DMS153 treated with DMSO at 0.1 percent for 48 hours (cell line): ENCODE measurements around the gene AKAP6.
A peak's percentile ranks its signal among the peaks of the same experiment; 100 is the strongest.

ENCODE experiments used
- DNase-seq: peaks from one replicate; lab custom pipeline; 2025; ENCODE audit not compliant: unreplicated experiment; lab: John Stamatoyannopoulos, UW

The AKAP6 gene

GRCh38 chr14:32330351-32331111 is 1.4 kb downstream of the AKAP6 start:
- DNase-seq: peak; percentile 16

DNA sequence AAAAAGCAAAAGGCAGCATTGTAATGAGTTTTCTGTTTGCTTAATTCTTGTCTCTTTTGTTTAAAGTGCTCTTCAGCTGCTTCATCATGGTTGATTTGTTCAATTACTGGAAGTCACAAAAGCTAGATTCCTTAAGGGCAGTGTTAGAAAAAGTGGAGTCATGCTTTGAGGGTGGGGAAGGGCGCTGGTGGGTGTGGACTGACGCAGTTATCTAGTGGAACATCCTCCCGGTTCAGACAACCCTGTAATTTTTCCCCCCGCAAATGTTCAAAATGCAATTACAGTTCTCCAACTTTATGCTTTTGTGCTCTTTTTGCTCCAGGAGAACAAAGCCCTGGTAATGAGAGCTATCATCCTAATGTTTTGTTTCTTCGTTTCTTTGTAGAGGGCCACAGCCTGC is 2.1 kb downstream of the AKAP6 start:
- no peak for DNase-seq

DNA sequence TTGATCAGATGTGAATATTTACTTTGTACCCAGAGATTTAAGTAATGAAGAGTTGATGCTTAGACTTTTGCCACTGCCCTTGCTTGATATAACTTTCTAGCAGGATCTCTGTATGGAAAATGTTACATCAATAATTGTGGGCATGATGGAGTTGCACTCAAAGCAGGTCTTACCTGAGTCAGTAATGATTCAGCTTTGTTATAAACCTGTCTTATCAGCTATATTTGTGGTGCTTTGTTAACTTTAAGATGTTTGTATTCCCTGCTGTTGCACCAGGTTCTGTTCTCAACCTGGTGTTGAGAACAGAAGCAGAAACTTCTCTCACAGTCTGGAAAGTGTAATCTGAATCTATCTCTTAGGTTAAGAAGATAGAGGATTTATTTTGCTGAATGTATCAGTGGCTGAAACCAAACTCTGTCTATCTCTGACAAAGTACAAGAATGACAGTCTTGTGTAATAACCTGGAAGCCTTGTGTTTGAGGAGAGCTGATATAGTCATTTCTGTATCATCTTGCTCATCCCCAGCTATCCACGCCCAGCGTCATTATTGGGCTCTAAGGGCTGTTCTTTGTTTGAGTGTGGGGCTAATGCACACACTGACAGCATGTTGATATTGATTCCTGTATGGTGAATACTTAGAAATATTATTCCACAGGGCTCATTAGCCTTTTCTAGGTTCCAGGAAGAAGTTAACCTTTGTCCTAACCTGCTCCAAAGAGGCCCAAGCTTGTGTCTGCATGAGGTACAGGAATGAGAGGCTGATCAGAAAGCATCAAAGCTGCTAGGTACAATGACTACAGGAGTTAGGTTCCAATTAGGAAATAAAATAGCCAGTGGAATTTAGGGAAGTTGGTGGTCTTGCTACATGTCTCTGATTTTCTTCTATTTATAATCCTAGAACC is 3.6 kb downstream of the AKAP6 start:
- no peak for DNase-seq

DNA sequence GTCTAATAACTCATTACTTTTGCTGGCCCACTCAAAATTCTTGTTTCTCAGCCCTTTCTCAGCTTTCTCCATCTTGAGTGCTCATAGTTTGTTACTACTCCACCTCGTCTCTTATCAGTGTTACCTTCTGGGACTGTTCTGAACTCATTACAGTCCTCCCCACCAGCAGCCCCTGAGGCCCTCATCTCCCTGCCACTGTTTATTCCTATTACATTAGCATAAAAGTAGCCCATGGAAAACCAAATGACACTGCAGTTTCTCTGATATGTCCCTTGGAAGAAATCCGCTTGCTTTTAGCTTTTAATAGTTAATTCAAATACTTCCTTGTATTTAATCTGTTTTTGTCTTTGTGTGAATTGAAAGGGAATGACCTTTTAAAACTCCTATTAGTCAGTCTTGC is 7.6 kb downstream of the AKAP6 start:
- no peak for DNase-seq

DNA sequence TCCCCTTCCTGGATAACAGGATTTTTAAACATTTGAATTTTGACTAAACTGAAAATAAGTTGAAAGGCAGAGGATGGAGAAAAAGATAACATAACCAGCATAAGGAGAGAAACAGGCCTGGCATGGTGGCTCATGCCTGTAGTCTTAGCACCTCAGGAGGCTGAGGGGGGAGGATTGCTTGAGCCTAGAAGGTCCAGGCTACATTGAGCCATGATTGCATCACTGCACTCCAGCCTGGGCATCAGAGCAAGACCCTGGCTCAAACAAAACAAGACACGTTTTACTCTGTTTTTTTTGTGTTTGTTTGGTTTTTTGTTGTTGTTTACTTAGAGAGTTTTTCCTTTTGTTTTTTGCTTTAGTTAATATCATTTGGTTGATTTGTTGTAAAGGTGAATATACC is 8.7 kb downstream of the AKAP6 start:
- no peak for DNase-seq

GRCh38 chr14:32339188-32339587 is 10.1 kb downstream of the AKAP6 start:
- no peak for DNase-seq

DNA sequence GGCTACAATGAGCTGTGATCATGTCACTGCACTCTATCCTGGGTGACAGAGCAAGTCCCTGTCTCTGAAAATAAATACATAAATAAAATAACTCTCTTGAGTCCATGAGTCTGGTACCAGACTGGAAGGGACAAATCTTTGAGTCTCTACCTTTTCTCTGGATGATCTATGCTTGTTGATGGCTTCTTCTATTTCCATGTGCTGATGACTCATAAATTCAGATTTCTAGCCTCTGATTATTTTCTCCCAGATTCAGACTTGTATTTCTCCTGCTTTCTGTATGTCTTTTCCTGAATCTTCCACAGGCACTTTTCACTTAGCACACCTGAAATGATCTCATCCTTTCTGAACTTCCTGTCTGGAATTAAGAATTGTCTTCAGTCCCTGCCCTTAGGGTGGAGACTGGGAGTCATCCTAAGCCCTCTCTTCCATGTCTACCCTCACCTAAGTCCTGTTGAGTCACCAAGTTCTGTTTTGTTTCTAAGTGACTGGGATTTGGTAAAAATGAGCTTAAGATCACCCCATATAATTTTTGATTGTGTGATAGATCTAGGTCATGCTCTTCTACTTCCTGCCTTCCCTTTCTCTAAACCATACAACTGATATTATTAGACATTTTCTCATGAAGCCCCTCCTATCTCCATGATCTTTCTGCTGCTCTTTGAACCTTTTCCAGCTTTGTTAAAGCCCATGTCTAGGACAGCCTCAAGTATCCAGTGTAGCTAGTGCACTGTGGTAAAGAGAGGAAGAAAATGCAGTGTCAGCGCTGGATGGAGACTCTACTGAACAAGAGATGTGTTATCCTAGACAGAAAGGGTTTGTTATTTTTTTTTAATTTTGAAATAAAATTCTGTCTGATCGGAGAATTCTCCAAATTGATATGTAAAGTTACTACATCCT is 13.1 kb downstream of the AKAP6 start:
- no peak for DNase-seq

DNA sequence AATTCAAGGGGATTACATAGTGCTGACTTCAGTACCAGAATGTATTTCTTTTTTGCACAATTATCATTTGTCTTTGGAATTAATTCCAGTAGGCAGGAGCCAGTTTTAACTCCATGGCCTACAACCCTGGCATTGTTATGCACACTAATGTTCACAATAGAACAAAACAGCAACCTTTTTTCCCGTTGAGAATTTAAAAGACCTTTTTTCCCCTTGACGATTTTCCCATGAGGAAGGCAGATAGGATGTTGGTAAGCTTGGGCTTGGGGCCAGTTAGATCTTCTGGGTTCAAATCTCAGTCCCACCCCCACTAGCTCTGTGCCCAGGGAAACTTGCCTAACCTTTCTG is 13.7 kb downstream of the AKAP6 start:
- DNase-seq: no peak

- DNase-seq: no peak
Measured at GRCh38 chr14:32343926-32344430, 14.9 kb downstream of the AKAP6 start.

DNA sequence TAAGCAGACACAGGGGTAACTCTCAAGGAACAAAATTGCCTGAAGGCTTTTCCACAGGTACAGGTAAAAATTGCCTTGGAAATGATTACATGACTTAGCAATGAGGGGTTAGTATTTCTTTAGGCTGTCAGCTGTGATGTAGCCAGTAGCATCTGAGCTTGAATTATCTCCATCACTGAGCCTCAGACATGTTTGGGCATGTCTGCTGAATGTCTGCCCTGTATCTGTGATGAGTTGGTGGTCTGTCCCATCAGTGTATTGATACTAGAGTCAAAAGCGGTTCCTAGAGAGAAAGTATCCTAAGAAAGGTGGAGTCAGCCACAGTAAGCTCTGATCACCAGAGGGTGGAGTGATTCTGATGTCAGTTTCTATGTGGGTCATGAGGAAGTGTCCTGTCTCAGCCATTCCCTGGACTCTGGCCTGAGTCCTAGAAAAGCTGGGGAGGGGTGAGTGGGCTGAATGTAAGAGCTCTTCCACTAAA is 16.3 kb downstream of the AKAP6 start:
- DNase-seq: no peak

DNA sequence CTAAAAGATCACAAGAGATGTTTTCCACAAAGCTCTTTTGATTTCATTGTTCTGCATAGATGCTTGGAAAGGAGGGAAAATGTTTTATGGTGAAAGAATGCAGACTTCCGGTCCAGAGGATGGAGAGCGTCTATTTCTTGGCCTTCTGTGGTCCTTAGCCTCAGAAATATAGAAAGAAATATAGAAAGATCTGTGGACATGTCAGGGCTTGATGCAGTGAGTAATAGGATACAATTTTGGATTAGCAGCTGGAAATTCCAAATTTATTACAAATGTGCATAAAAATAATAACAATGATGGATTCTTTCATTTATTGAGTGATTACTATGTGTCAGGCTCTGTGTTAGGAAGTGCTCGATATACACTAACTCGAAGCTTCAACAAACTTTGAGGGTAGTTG is 20.2 kb downstream of the AKAP6 start:
- DNase-seq: no peak

GRCh38 chr14:32350020-32350419 is 20.9 kb downstream of the AKAP6 start:
- no peak for DNase-seq

DNA sequence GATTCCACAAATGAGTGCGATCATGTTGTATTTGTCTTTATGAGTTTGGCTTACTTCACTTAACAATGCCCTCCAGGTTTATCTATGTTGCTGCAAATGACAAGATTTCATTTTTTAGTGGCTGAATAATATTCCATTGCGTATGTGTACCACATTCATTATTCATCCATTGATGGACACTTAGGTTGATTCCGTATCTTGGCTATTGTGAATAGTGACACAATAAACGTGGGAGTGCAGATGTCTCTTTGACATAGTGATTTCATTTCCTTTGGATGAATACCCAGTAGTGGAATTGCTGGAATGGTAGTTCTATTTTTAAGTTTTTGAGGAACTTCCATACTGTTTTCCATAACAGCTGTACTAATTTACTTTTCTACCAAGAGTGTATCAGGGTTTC is 23.5 kb downstream of the AKAP6 start:
- no peak for DNase-seq

DNA sequence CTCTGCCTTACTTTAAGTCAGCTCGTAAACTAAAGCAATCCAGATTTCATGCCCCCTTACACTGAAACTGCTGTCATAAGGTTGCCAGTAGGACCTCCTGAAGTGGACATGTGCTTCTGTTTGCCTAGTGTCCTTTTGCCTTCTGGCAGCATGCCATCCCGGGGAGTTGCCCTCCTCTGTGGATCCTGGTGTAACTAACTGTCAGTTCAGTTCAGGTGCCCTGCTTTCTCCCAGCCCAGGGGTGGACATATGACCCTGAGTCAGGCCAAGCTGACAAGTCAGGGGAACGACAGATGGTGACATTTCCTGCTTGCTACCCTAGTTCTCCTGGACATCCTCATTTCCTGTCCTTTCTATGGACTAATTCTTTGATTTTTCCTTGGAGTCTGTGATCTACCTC is 25.6 kb downstream of the AKAP6 start:
- DNase-seq: no peak

- no peak for DNase-seq
Measured at GRCh38 chr14:32358781-32359180, 29.7 kb downstream of the AKAP6 start.

DNA sequence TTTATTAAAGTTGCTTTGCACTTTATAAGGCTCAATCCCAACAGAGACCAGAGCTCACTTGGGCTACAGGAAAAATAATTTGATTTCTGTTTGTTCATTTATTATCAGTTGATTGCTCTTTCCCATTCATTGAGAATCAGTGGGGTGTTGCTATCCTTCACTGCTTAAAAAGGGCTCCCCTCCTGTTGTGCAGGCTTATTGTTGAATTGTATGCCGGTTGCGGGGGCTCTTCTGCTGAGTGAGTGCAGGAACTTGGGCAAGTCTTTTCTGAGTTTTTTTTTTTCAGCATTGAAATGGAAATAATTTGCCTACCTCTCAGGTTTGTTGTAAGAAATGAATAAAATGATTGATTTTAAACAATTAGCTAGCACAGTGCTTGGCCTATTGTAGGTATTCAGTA is 32.6 kb downstream of the AKAP6 start:
- DNase-seq: no peak

DNA sequence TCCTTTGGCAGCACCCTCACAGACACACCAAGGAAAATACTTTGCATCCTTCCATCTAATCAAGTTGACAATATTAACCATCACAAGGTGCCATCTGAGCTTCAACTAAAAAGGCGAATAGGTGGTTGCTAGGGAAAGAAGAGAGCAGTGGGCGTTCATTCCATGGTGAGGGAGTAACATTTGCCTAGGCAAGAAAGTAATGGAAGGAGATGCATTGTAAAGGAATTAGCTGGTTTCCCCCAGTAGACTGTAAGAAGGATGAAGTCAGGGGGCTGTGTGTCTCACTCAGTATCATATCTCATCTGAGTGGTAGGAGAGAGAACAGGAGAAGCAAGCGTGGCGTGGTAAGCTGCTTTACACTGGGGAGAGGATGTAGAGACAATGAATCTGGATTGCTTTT is 34.7 kb downstream of the AKAP6 start:
- DNase-seq: no peak

DNA sequence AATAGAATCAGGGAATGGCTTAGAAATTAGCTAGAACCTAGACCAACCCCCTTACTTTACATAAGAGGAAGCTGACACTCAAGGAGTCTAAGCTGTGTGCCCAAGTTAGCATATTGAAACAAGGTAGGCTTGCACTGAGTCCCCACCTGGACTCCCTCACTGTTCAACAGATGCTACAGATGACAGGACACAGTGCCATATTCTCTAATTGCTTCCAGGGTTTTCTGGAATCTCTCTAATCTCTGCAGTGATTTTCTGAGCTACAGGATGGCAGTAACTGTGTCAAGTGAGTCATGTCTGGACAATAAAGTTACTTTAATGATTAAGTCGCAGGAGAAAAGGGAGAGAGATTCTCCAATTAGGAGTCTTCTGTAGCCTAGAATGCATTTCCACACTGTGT is 35.8 kb downstream of the AKAP6 start:
- DNase-seq: no peak

GRCh38 chr14:32366256-32366879 is 37.3 kb downstream of the AKAP6 start:
- peak; percentile 6 for DNase-seq

- no peak for DNase-seq
Measured at GRCh38 chr14:32366986-32367385, 37.9 kb downstream of the AKAP6 start.

- DNase-seq: no peak
Measured at GRCh38 chr14:32367516-32367915, 38.4 kb downstream of the AKAP6 start.
